ENCODE results near the gene PCLO. TPM values are rescaled to one million over a fixed set of nuclear protein-coding genes. Genes with fewer than 3 reads are reported as not detected.

PCLO gene
- total and polyA plus RNA-seq, 2 of the 4 experiments (the other 2 are of a cell fraction): under 0.01 to 0.05 TPM

Small RNAs within 50 kb of the gene (microRNA-seq; reads per million reads assigned to microRNA genes)
- not detected for gene RNA5SP235 (ENCODE audit: insufficient read depth, insufficient read length)

Small RNAs within 50 kb of the gene (small RNA-seq; reads per million reads assigned to genes)
- gene RNA5SP235: 0 reads per million in 5 experiments
